Measurements from ENCODE around the gene TGFBR2.

GRCh38 chr3:30720586-30721313 is 114.3 kb downstream of the TGFBR2 start:
- TF ChIP-seq CTCF (IDR thresholded peaks at IDR 0.05; ENCODE audit: insufficient read depth, low read length, poor library complexity, severe bottlenecking) = no peak
- TF ChIP-seq EZH2phosphoT487 (conservative IDR thresholded peaks at IDR 0.05; ENCODE audit: low read length) = no peak

All from SU-DHL-6 (cell line).